PC-3 (cell line): Measurements from ENCODE around the gene ODAD2. TPM values are rescaled to one million over a fixed set of nuclear protein-coding genes. Genes with fewer than 3 reads are reported as not detected.

Experiments
- ATAC-seq: fragments of 200-7000 bp; cut with Tn5 transposase; 2 replicates; pipeline ENCODE4 v1.9.1; 2020; ENCODE audit warnings: mild to moderate bottlenecking, moderate library complexity
- BruUV-seq: library from RNA; stranded (reverse); fragments of 400-500 nt; replicated peaks from 2 replicates; lab custom pipeline; 2021; lab: Mats Ljungman, UMichigan
- CTCF ChIA-PET: fragments of 300-600 bp; sonication (Branson Sonifier 250); formaldehyde crosslinking; loops from one replicate; lab custom pipeline; 2022; ENCODE audit warnings: antibody characterized with exemption; lab: Charles Lee
- POLR2A ChIA-PET: fragments of 300-600 bp; sonication (Branson Sonifier 250); formaldehyde crosslinking; loops from one replicate; lab custom pipeline; 2022; ENCODE audit warnings: antibody characterized with exemption; ENCODE audit not compliant: unreplicated experiment; lab: Charles Lee
- DNase-seq: peaks from one replicate; pipeline ENCODE4 v3.0.0-alpha.2; 2015
- H2AFZ ChIP-seq: fragments of 300-600 bp; sonication (generic); 2 replicates; pipeline ENCODE4 v1.6.0; 2016; ENCODE audit warnings: antibody characterized with exemption, low read length
- H3F3A ChIP-seq: fragments of 300-600 bp; sonication (generic); one replicate; pipeline ENCODE4 v1.6.0; 2017; ENCODE audit warnings: antibody characterized with exemption, low read length, control low read depth, mild to moderate bottlenecking; ENCODE audit not compliant: unreplicated experiment
- H3K27ac ChIP-seq: fragments of 300-600 bp; sonication (generic); 2 replicates; pipeline ENCODE4 v1.5.1; 2016; ENCODE audit warnings: mild to moderate bottlenecking, low read length
- H3K27me3 ChIP-seq: fragments of 300-600 bp; sonication (generic); 2 replicates; pipeline ENCODE4 v1.6.1; 2016; ENCODE audit warnings: low read length, mixed read lengths
- H3K36me3 ChIP-seq: fragments of 300-600 bp; sonication (generic); 2 replicates; pipeline ENCODE4 v1.6.1; 2016; ENCODE audit warnings: low read depth, mixed run types, low read length, mixed read lengths
- H3K4me1 ChIP-seq: fragments of 300-600 bp; sonication (generic); 2 replicates; pipeline ENCODE4 v1.5.1; 2016; ENCODE audit warnings: low read length; ENCODE audit not compliant: insufficient read depth
- H3K4me2 ChIP-seq: fragments of 300-600 bp; sonication (generic); 2 replicates; pipeline ENCODE4 v1.6.0; 2016; ENCODE audit warnings: low read length
- H3K4me3 ChIP-seq: fragments of 300-600 bp; sonication (generic); 2 replicates; pipeline ENCODE4 v1.5.1; 2016; ENCODE audit warnings: mild to moderate bottlenecking, low read length, mixed read lengths
- H3K79me2 ChIP-seq: fragments of 300-600 bp; sonication (generic); 2 replicates; pipeline ENCODE4 v1.6.1; 2017; ENCODE audit warnings: low read length, mixed read lengths
- H3K9ac ChIP-seq: fragments of 300-600 bp; sonication (generic); 2 replicates; pipeline ENCODE4 v1.6.0; 2016; ENCODE audit warnings: mild to moderate bottlenecking, low read length
- H3K9me2 ChIP-seq: fragments of 300-600 bp; sonication (generic); replicated peaks from 2 replicates; pipeline ENCODE4 v1.6.1; 2016; ENCODE audit warnings: mixed run types, low read length, mixed read lengths
- H3K9me3 ChIP-seq: fragments of 300-600 bp; sonication (generic); 2 replicates; pipeline ENCODE4 v1.6.1; 2016; ENCODE audit warnings: low read length, mixed read lengths
- H4K20me1 ChIP-seq: fragments of 300-600 bp; sonication (generic); 2 replicates; pipeline ENCODE4 v1.6.1; 2016; ENCODE audit warnings: low read length, mixed read lengths
- CTCF ChIP-seq: fragments of 300-600 bp; sonication (generic); conservative IDR thresholded peaks from 2 replicates; pipeline ENCODE4 v1.5.1; 2017; ENCODE audit warnings: antibody characterized with exemption, low read depth, mild to moderate bottlenecking, low read length
- EZH2 ChIP-seq: fragments of 300-600 bp; sonication (generic); IDR thresholded peaks from one replicate; pipeline ENCODE4 v1.6.1; 2017; ENCODE audit warnings: antibody characterized with exemption, mild to moderate bottlenecking, low read length; ENCODE audit not compliant: unreplicated experiment
- EZH2phosphoT487 ChIP-seq: fragments of 300-600 bp; sonication (generic); IDR thresholded peaks from 2 replicates; pipeline ENCODE4 v1.6.1; 2018; ENCODE audit warnings: mild to moderate bottlenecking, antibody characterized with exemption, low read length, borderline replicate concordance
- intact Hi-C: fragments of 100-400 bp; cut with micrococcal nuclease; formaldehyde crosslinking; loops from 2 replicates; pipeline ENCODE4 v1.9.0; 2023
- total RNA-seq: library from RNA; depleted of rRNA; stranded (reverse); fragments of >200 nt; gene quantifications from 2 replicates; pipeline ENCODE4 v1.2.3, GENCODE V29; 2014

Gene ODAD2
- total RNA-seq, 1 experiment from 2014 or later, result 2.1 TPM

GRCh38 chr10:27819781-27820531 lies 178.9 kb downstream of the ODAD2 start:
- POLR2A ChIA-PET, result no interaction called here
- H3K79me2 ChIP-seq, result no peaks in the 10 kb centered on the region
- BruUV-seq, result no TSS peak

GRCh38 chr10:27816320-27816719 lies 182.6 kb downstream of the ODAD2 start:
- Histone ChIP-seq H3K36me3 (no peaks in the 10 kb centered on the region), H3K4me3 (no peak overlapping the region), H3K9me2 (no peaks in the 10 kb centered on the region), H3K27me3 (no peaks in the 10 kb centered on the region), H3K27ac (no peak overlapping the region), H4K20me1 (no peaks in the 10 kb centered on the region), H3K79me2 (no peaks in the 10 kb centered on the region), H3K9me3 (no peaks in the 10 kb centered on the region), H2AFZ (no peak overlapping the region), H3K4me1 (peaks cover 4% of the 10 kb centered on the region; the same call in 1 of the 2 replicates), H3F3A (no peaks in the 10 kb centered on the region), H3K9ac (no peak overlapping the region), H3K4me2 (no peak overlapping the region)
- TF ChIP-seq EZH2phosphoT487 (no peak), EZH2 (no peak), CTCF (no peak)
- ATAC-seq, result no peak
- no peak for DNase-seq
- no TSS peak for BruUV-seq
- intact Hi-C loops, result no loop called here
- CTCF ChIA-PET, result no interaction called here
- POLR2A ChIA-PET, result no interaction called here

More at GRCh38 chr10:27819781-27820531, 178.9 kb downstream of the ODAD2 start:
- CTCF ChIA-PET, result no interaction called here
- Histone ChIP-seq H3K27me3 (no peaks in the 10 kb centered on the region), H4K20me1 (no peaks in the 10 kb centered on the region), H3K9me3 (no peaks in the 10 kb centered on the region), H3K36me3 (no peaks in the 10 kb centered on the region), H3K4me3 (no peak overlapping the region), H2AFZ (no peak overlapping the region), H3K4me2 (no peak overlapping the region), H3K9ac (no peak overlapping the region), H3K27ac (no peak overlapping the region), H3K9me2 (no peaks in the 10 kb centered on the region), H3K4me1 (peaks cover 4% of the 10 kb centered on the region; the same call in 1 of the 2 replicates), H3F3A (no peaks in the 10 kb centered on the region)
- intact Hi-C loops, result no loop called here
- TF ChIP-seq EZH2phosphoT487 (no peak), EZH2 (no peak), CTCF (no peak)
- peak; percentile 53 for DNase-seq
- peak; percentile 64; the same call in 1 of the 2 replicates for ATAC-seq

- Histone ChIP-seq H3K9ac (no peak overlapping the region), H3K36me3 (no peaks in the 10 kb centered on the region), H3K79me2 (no peaks in the 10 kb centered on the region), H3K27ac (no peak overlapping the region), H3K4me2 (no peak overlapping the region), H3K9me2 (no peaks in the 10 kb centered on the region), H3K27me3 (no peaks in the 10 kb centered on the region), H3K4me1 (peaks cover 4% of the 10 kb centered on the region; the same call in 1 of the 2 replicates), H3K4me3 (no peak overlapping the region), H2AFZ (no peak overlapping the region), H3F3A (no peaks in the 10 kb centered on the region), H4K20me1 (no peaks in the 10 kb centered on the region), H3K9me3 (no peaks in the 10 kb centered on the region)
- ATAC-seq, result no peak
- no TSS peak for BruUV-seq
- no peak for DNase-seq
- TF ChIP-seq EZH2 (no peak), EZH2phosphoT487 (no peak), CTCF (no peak)
- intact Hi-C loops, result no loop called here
- ChIA-PET POLR2A (no interaction called here), CTCF (no interaction called here)
These were observed 183.0 kb downstream of the ODAD2 start for GRCh38 chr10:27815846-27816245.
